GM23338 (cell line): ENCODE data around the gene SLC45A3. TPM values are rescaled to one million over a fixed set of nuclear protein-coding genes. Genes with fewer than 3 reads are reported as not detected.

Experiments
- ATAC-seq: fragments of 200-7000 bp; cut with Tn5 transposase; 3 replicates; pipeline ENCODE4 v1.9.1; 2020
- DNase-seq: peaks from one replicate; pipeline ENCODE4 v3.0.0-alpha.2; 2015; ENCODE audit warnings: low spot score
- H2AFZ ChIP-seq: fragments of 200-600 bp; sonication (generic); 2 replicates; pipeline ENCODE4 v1.8.0; 2016; ENCODE audit warnings: antibody characterized with exemption, mild to moderate bottlenecking, moderate library complexity
- H3F3A ChIP-seq: fragments of 200-600 bp; sonication (generic); replicated peaks from 2 replicates; pipeline ENCODE4 v1.8.0; 2017; ENCODE audit warnings: antibody characterized with exemption, mixed run types, low read depth
- H3K27ac ChIP-seq: fragments of 200-600 bp; sonication (generic); 2 replicates; pipeline ENCODE4 v1.6.1; 2016; ENCODE audit warnings: low read depth
- H3K27me3 ChIP-seq: fragments of 200-600 bp; sonication (generic); 2 replicates; pipeline ENCODE4 v1.8.0; 2016; ENCODE audit warnings: mild to moderate bottlenecking, mixed run types, moderate library complexity; ENCODE audit not compliant: insufficient read depth
- H3K36me3 ChIP-seq: fragments of 200-600 bp; sonication (generic); 2 replicates; pipeline ENCODE4 v1.8.0; 2016; ENCODE audit warnings: mild to moderate bottlenecking; ENCODE audit not compliant: insufficient read depth
- H3K4me1 ChIP-seq: fragments of 200-600 bp; sonication (generic); 2 replicates; pipeline ENCODE4 v1.8.0; 2016; ENCODE audit warnings: mild to moderate bottlenecking, moderate library complexity; ENCODE audit not compliant: insufficient read depth
- H3K4me2 ChIP-seq: fragments of 200-600 bp; sonication (generic); 2 replicates; pipeline ENCODE4 v1.7.1; 2017; ENCODE audit warnings: mixed run types
- H3K4me3 ChIP-seq: fragments of 200-600 bp; sonication (generic); 2 replicates; pipeline ENCODE4 v1.6.1; 2016; ENCODE audit warnings: mixed run types
- H3K79me2 ChIP-seq: fragments of 200-600 bp; sonication (generic); replicated peaks from 2 replicates; pipeline ENCODE4 v1.8.0; 2017; ENCODE audit warnings: mild to moderate bottlenecking; ENCODE audit not compliant: insufficient read depth
- H3K9me2 ChIP-seq: fragments of 200-600 bp; sonication (generic); 2 replicates; pipeline ENCODE4 v1.8.0; 2017; ENCODE audit not compliant: insufficient read depth
- H4K20me1 ChIP-seq: fragments of 200-600 bp; sonication (generic); replicated peaks from 2 replicates; pipeline ENCODE4 v1.8.0; 2017; ENCODE audit warnings: mild to moderate bottlenecking; ENCODE audit not compliant: insufficient read depth
- H3K27ac Mint-ChIP-seq: 2 replicates; pipeline ENCODE4 v1.8.0; 2020; ENCODE audit warnings: inconsistent platforms, mild to moderate bottlenecking, moderate library complexity, mixed read lengths
- H3K27me3 Mint-ChIP-seq: 3 replicates; pipeline ENCODE4 v1.8.0; 2022; ENCODE audit warnings: low read depth, mild to moderate bottlenecking, moderate library complexity, mixed read lengths, inconsistent platforms; ENCODE audit not compliant: insufficient read depth, poor library complexity
- H3K36me3 Mint-ChIP-seq: 3 replicates; pipeline ENCODE4 v1.8.0; 2021; ENCODE audit warnings: low read depth, mild to moderate bottlenecking, inconsistent platforms, moderate library complexity, mixed read lengths
- H3K4me1 Mint-ChIP-seq: 3 replicates; pipeline ENCODE4 v1.8.0; 2020; ENCODE audit warnings: mild to moderate bottlenecking, inconsistent platforms, mixed read lengths
- H3K4me3 Mint-ChIP-seq: 3 replicates; pipeline ENCODE4 v1.8.0; 2021; ENCODE audit warnings: moderate library complexity, mild to moderate bottlenecking, inconsistent platforms, mixed read lengths
- H3K9me3 Mint-ChIP-seq: 3 replicates; pipeline ENCODE4 v1.8.0; 2020; ENCODE audit warnings: moderate library complexity, mild to moderate bottlenecking, inconsistent platforms, mixed read lengths
- CREB1 ChIP-seq: fragments of 250-450 bp; sonication (Bioruptor Pico); IDR thresholded peaks from 2 replicates; pipeline ENCODE4 v1.5.0; 2020; ENCODE audit warnings: low read depth, mild to moderate bottlenecking, moderate library complexity
- EZH2 ChIP-seq: fragments of 200-600 bp; sonication (generic); IDR thresholded peaks from one replicate; pipeline ENCODE4 v1.8.0; 2017; ENCODE audit warnings: antibody characterized with exemption, mild to moderate bottlenecking, low read depth; ENCODE audit not compliant: unreplicated experiment
- EZH2phosphoT487 ChIP-seq: fragments of 200-600 bp; sonication (generic); IDR thresholded peaks from one replicate; pipeline ENCODE4 v1.8.1; 2018; ENCODE audit warnings: antibody characterized with exemption; ENCODE audit not compliant: unreplicated experiment
- JUNB ChIP-seq: IDR thresholded peaks from one replicate; pipeline ENCODE4 v1.6.1; 2016; ENCODE audit warnings: antibody characterized with exemption; ENCODE audit not compliant: unreplicated experiment
- STAT1 ChIP-seq: IDR thresholded peaks from one replicate; pipeline ENCODE4 v1.6.1; 2016; ENCODE audit warnings: antibody characterized with exemption; ENCODE audit not compliant: unreplicated experiment
- ZNF114 ChIP-seq: fragments of 250-450 bp; sonication (Bioruptor Pico); IDR thresholded peaks from 2 replicates; pipeline ENCODE4 v1.5.0; 2020; ENCODE audit warnings: mild to moderate bottlenecking, moderate library complexity
- ZNF331 ChIP-seq: fragments of 250-450 bp; sonication (Bioruptor Pico); IDR thresholded peaks from 2 replicates; pipeline ENCODE4 v1.5.0; 2020; ENCODE audit warnings: low read depth, mild to moderate bottlenecking, moderate library complexity
- polyA plus RNA-seq: library from polyadenylated mRNA; unstranded; fragments of >200 nt; fragmentation: Nextera tagmentation; extraction: Ambion mirVana; gene quantifications from 2 replicates; pipeline ENCODE4 v1.2.1, GENCODE V29; 2016
- total RNA-seq: library from RNA; depleted of rRNA; stranded (reverse); fragments of >200 nt; shearing (Covaris generic); gene quantifications from 2 replicates; pipeline ENCODE4 v1.2.3, GENCODE V29; 2014
- TF ChIP-seq, protein P1 (sequence below), 2 experiments: fragments of 200-600 bp in 1 of 2; sonication (generic) in 1 of 2; conservative IDR thresholded peaks; 2 replicates each; pipeline versions ENCODE4 v1.5.1 to v1.6.1; 2016 to 2017; ENCODE audit warnings: antibody characterized with exemption in 2 of 2, low read depth in 2 of 2, mild to moderate bottlenecking in 2 of 2, moderate library complexity in 1 of 2
- TF ChIP-seq, protein P2 (sequence below): IDR thresholded peaks from one replicate; pipeline ENCODE4 v1.6.1; 2018; ENCODE audit warnings: antibody characterized with exemption; ENCODE audit not compliant: unreplicated experiment

The SLC45A3 gene
- total and polyA plus RNA-seq, 2 experiments from 2014 or later: 4.7 to 16.0 TPM

GRCh38 chr1:205630651-205631009, 49.7 kb downstream of the SLC45A3 start (continued):
- TF ChIP-seq CREB1 (CRISPR knock-in tag): no peak

GRCh38 chr1:205630241-205630640, 50.1 kb downstream of the SLC45A3 start:
- Mint-ChIP-seq H3K36me3 (peaks cover 3% of the 10 kb centered on the region; the same call in 2 of the 3 replicates), H3K4me3 (peak overlapping the region; percentile 94), H3K4me1 (peaks cover 21% of the 10 kb centered on the region), H3K27me3 (peaks cover 10% of the 10 kb centered on the region), H3K27ac (peak overlapping the region; percentile 99), H3K9me3 (no peaks in the 10 kb centered on the region)
- peak overlapping the region; percentile 86 for H3K4me2 ChIP-seq
- H3K9me2 ChIP-seq: no peaks in the 10 kb centered on the region
- H3F3A ChIP-seq: peaks cover 10% of the 10 kb centered on the region; the same call in 1 of the 2 replicates
- H3K4me1 ChIP-seq: peaks cover 8% of the 10 kb centered on the region
- no peak for ATAC-seq
- no peaks in the 10 kb centered on the region for H3K27me3 ChIP-seq
- no peaks in the 10 kb centered on the region for H3K36me3 ChIP-seq
- DNase-seq: no peak
- peaks cover 56% of the 10 kb centered on the region for H3K79me2 ChIP-seq
- H4K20me1 ChIP-seq: peaks cover 31% of the 10 kb centered on the region
- H3K27ac ChIP-seq: peak overlapping the region; percentile 93
- no peak for TF ChIP-seq ZNF331 (CRISPR knock-in tag)
- TF ChIP-seq, protein P1, sequence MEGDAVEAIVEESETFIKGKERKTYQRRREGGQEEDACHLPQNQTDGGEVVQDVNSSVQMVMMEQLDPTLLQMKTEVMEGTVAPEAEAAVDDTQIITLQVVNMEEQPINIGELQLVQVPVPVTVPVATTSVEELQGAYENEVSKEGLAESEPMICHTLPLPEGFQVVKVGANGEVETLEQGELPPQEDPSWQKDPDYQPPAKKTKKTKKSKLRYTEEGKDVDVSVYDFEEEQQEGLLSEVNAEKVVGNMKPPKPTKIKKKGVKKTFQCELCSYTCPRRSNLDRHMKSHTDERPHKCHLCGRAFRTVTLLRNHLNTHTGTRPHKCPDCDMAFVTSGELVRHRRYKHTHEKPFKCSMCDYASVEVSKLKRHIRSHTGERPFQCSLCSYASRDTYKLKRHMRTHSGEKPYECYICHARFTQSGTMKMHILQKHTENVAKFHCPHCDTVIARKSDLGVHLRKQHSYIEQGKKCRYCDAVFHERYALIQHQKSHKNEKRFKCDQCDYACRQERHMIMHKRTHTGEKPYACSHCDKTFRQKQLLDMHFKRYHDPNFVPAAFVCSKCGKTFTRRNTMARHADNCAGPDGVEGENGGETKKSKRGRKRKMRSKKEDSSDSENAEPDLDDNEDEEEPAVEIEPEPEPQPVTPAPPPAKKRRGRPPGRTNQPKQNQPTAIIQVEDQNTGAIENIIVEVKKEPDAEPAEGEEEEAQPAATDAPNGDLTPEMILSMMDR (conservative IDR thresholded peaks at IDR 0.05; ENCODE audit: low read depth in 2 of 2): no peak
- TF ChIP-seq, protein P2, sequence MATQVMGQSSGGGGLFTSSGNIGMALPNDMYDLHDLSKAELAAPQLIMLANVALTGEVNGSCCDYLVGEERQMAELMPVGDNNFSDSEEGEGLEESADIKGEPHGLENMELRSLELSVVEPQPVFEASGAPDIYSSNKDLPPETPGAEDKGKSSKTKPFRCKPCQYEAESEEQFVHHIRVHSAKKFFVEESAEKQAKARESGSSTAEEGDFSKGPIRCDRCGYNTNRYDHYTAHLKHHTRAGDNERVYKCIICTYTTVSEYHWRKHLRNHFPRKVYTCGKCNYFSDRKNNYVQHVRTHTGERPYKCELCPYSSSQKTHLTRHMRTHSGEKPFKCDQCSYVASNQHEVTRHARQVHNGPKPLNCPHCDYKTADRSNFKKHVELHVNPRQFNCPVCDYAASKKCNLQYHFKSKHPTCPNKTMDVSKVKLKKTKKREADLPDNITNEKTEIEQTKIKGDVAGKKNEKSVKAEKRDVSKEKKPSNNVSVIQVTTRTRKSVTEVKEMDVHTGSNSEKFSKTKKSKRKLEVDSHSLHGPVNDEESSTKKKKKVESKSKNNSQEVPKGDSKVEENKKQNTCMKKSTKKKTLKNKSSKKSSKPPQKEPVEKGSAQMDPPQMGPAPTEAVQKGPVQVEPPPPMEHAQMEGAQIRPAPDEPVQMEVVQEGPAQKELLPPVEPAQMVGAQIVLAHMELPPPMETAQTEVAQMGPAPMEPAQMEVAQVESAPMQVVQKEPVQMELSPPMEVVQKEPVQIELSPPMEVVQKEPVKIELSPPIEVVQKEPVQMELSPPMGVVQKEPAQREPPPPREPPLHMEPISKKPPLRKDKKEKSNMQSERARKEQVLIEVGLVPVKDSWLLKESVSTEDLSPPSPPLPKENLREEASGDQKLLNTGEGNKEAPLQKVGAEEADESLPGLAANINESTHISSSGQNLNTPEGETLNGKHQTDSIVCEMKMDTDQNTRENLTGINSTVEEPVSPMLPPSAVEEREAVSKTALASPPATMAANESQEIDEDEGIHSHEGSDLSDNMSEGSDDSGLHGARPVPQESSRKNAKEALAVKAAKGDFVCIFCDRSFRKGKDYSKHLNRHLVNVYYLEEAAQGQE: no peak
- no peak for TF ChIP-seq ZNF114 (CRISPR knock-in tag)
- no peak for TF ChIP-seq STAT1
- TF ChIP-seq JUNB: no peak
- TF ChIP-seq EZH2: no peak
- no peak for TF ChIP-seq EZH2phosphoT487
- peak overlapping the region; percentile 64 for H3K4me3 ChIP-seq
- no peak overlapping the region for H2AFZ ChIP-seq
